ENCODE results near the gene SEPHS2. TPM values are rescaled to one million over a fixed set of nuclear protein-coding genes. Genes with fewer than 3 reads are reported as not detected.
A peak's percentile ranks its signal among the peaks of the same experiment; 100 is the strongest.

Gene SEPHS2
- total RNA-seq, 2 donors from 2014 or later = 33.7 to 58.9 TPM

DNA sequence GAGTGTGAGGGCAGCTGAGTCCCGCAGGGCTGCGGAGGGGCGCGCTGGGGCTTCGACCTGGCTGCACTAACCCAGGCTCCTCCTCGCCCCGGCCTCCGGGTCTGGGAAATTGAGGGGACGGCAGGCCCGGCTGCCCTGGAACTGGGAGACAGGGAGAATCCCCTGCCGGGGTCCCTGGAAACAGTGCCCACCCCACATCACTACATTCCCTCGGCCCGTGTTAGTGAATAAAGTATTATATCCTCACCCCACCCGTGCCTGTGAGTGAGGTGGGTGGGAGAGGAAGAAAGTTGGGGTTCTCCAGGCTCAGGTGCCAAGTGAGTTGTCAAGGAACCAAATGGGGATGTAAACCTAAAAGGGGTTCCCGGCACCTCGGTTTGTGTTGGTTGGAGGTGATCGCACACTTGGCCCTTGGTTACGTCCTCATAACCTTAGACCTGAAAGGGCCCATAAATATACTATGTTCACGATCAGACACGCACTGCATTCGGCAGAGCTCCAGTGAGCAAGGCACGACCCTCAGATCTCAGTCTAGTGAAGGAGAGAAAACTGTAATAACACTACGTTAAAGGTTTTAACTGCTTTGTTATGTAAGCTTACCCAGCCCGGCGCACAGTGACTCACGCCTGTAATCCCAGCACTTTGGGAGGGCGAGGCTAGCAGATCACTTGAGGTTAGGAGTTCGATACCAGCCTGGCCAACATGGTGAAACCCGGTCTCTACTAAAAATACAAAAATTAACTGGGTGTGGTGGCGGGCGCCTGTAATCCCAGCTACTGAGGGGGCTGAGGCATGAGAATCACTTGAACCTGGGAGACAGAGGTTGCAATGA lies 27.1 kb downstream of the SEPHS2 start:
- Histone ChIP-seq H3K27ac (peak overlapping the region; percentile 81 to 83), H3K9me3 (no peaks in the 10 kb centered on the region), H3K4me1 (replicated peaks) (no peaks in the 10 kb centered on the region), H3K36me3 (no peaks in the 10 kb centered on the region), H3K27me3 (replicated peaks; ENCODE audit: insufficient read depth) (no peaks in the 10 kb centered on the region), H3K4me3 (peak overlapping the region; percentile 48 to 72)
- intact Hi-C loops (cut with DNase I) = no loop called here
- no peak for TF ChIP-seq POLR2AphosphoS5 (IDR thresholded peaks at IDR 0.05)
- TF ChIP-seq CTCF (IDR thresholded peaks at IDR 0.05) = peak in 1 of 4 experiments; percentile 1
- no peak for DNase-seq (ENCODE audit: low spot score)
- 60% methylated on average over 30 of the region's 31 CpGs for WGBS

- DNase-seq (ENCODE audit: low spot score) = peak; percentile 78
- H3K27ac ChIP-seq = peak overlapping the region; percentile 81 to 83
- no peaks in the 10 kb centered on the region for H3K36me3 ChIP-seq
- no peaks in the 10 kb centered on the region for H3K27me3 ChIP-seq (replicated peaks; ENCODE audit: insufficient read depth)
- peak overlapping the region; percentile 48 to 72 for H3K4me3 ChIP-seq
- no peaks in the 10 kb centered on the region for H3K4me1 ChIP-seq (replicated peaks)
- TF ChIP-seq POLR2A (IDR thresholded peaks at IDR 0.05) (peak; percentile 23), POLR2AphosphoS5 (IDR thresholded peaks at IDR 0.05) (peak; percentile 62), CTCF (IDR thresholded peaks at IDR 0.05) (peak in 3 of 4 experiments; percentile 27 to 33 (median 28))
- WGBS = under 1% methylated on average over 93 of the region's 140 CpGs
- H3K9me3 ChIP-seq = no peaks in the 10 kb centered on the region
- intact Hi-C loops (cut with DNase I) = no loop called here
Measured at GRCh38 chr16:30417529-30418349, 27.9 kb downstream of the SEPHS2 start.

- Histone ChIP-seq H3K4me1 (replicated peaks) (no peaks in the 10 kb centered on the region), H3K9me3 (no peaks in the 10 kb centered on the region), H3K36me3 (no peaks in the 10 kb centered on the region), H3K27me3 (replicated peaks; ENCODE audit: insufficient read depth) (no peaks in the 10 kb centered on the region), H3K4me3 (peak overlapping the region; percentile 48 to 72), H3K27ac (peak overlapping the region; percentile 81 to 83)
- TF ChIP-seq POLR2A (IDR thresholded peaks at IDR 0.05) (no peak), POLR2AphosphoS5 (IDR thresholded peaks at IDR 0.05) (no peak), CTCF (IDR thresholded peaks at IDR 0.05) (no peak)
- no peak for DNase-seq (ENCODE audit: low spot score)
- WGBS = 54% methylated on average over 18 of the region's 18 CpGs
- intact Hi-C loops (cut with DNase I) = no loop called here
Measured at GRCh38 chr16:30416624-30417528, 28.8 kb downstream of the SEPHS2 start.

GRCh38 chr16:30416047-30416603 lies 29.5 kb downstream of the SEPHS2 start:
- 92% methylated on average over 4 of the region's 4 CpGs for WGBS
- intact Hi-C loops (cut with DNase I) = no loop called here
- H3K9me3 ChIP-seq = no peaks in the 10 kb centered on the region
- no peak overlapping the region for H3K27ac ChIP-seq
- no peak overlapping the region for H3K4me3 ChIP-seq
- H3K4me1 ChIP-seq (replicated peaks) = no peaks in the 10 kb centered on the region
- H3K27me3 ChIP-seq (replicated peaks; ENCODE audit: insufficient read depth) = no peaks in the 10 kb centered on the region
- TF ChIP-seq POLR2A (IDR thresholded peaks at IDR 0.05) (no peak), CTCF (IDR thresholded peaks at IDR 0.05) (no peak), POLR2AphosphoS5 (IDR thresholded peaks at IDR 0.05) (no peak)
- no peak for DNase-seq (ENCODE audit: low spot score)
- no peaks in the 10 kb centered on the region for H3K36me3 ChIP-seq
